GM21360 (cell line): ENCODE results near the gene RTP1.
"Not testable (repeated sequence)": the region's sequence is repeated elsewhere in the genome, so short reads cannot be mapped to it uniquely, and the experiment has no call there.

Experiments
- ATAC-seq: cut with Tn5 transposase; IDR thresholded peaks from one replicate; pipeline ENCODE4 v1.9.1; 2021; ENCODE audit warnings: mild to moderate bottlenecking, moderate library complexity; ENCODE audit not compliant: unreplicated experiment

Gene RTP1

GRCh38 chr3:187197335-187197649 lies at the start of gene RTP1:
TSS of gene RTP1 (plus strand) at chr3:187197486. CDS start at chr3:187197516, 30 bp downstream.
- no peak for ATAC-seq

GRCh38 chr3:187150186-187150585 lies 47.1 kb upstream of the RTP1 start:
- ATAC-seq = no peak

GRCh38 chr3:187150599-187150998 lies 46.7 kb upstream of the RTP1 start:
- ATAC-seq = no peak

DNA sequence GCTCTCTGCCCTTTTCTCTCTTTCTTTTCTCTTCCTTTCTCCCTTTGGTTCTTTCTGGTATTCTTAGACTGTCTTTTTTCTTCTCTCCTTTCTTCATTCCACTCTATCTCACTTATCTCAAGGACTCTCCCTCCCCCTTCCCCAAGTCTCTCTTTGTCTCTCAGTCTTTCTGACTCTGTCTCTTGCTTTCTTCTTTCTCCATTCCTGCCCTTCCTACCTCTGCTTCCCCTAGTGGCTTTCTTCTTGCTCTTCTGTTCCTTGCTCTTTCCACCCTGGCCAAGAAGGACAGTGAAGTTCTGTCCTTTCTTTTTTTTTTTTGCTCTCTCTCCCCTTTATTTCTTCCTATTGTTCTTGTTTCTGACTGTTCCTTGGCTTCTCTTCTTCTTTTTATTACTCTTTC lies 35.7 kb upstream of the RTP1 start:
- ATAC-seq = no peak

DNA sequence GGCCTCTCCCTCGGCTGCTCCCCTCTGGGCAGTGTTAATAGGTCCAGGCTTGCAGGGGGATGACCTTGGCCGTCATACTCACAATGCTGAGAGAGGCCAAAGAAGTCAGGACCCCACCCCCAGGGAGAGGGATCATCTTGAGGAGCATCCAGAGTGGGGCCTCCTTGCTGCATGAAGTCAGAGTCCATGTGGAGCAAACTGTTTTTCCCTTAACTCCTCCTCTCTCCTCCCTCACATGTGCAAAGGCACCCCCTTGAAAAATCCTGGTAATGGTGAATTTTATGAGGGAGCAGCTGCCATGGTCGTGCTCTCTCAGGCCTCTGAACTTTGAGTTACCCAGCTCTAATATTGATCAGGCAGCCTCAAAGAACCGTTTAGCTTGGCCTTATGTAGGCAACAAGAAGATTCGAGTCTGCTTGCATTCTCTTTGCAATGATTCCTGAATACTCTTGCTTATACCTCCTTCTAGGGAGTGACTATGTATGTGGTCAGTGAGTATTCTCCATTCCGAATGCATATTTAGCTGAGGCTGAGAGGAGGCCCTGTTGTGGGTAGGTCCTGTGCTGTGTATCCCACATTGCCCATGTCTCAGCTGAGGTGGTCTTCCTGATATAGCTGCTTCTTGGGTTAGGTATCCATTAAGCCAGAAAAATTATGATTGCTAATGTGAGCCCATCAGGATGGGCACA lies 34.9 kb upstream of the RTP1 start:
- no peak for ATAC-seq

GRCh38 chr3:187165144-187165543 lies 32.1 kb upstream of the RTP1 start:
- no peak for ATAC-seq

GRCh38 chr3:187166750-187167149 lies 30.5 kb upstream of the RTP1 start:
- ATAC-seq = no peak

DNA sequence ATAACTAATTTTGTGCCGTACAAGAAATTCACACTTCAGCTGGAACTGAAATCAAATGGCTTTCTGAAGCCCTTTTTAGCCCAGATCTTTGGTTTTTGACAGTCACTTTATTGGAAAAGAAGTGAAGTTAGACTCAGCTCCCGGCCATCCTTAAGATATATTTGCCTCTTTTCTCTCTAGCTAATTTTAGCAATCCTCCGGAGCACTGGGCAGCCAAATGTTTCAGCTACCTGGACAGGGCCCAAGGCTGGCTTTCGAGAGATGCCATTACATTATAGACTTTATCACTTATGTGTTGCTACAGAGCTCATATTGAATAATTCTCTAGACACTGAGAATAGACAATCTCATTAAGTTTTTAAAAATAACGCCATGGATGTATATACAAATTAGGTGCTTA lies 29.5 kb upstream of the RTP1 start:
- ATAC-seq = no peak

DNA sequence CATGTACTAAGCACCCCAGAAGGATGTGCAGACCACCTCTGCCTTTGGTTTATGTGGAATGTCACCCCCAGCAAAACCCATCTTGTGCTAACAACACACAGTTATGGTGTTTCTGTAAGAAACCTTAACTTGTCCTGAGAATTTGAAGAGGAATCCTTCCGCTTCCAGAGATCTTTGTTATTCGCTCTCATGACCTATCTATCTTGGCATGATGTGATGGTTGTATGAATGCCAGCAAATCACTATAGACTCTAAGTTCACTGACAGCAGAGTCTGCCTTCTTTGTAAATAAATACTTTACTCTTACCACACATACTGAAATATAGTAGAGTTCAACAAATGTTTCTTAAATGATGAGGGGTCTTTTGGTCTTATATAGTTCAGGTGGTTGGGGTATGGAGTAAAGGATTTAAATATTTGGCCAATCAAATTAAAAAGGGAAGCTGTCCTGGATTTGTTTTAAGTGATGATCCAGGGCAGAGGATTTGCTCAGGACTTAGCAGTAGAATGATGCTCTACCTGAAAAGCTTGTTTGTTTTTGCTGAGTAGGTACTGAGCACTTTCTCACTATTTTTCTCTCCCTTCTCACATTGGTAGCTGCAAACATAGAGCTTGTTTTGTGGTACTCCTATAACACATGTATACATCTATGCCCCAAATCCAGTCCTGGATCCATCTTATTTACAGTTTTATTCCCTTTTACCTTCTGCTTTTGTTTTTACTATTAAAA lies 27.9 kb upstream of the RTP1 start:
- no peak for ATAC-seq

- not testable (repeated sequence) for ATAC-seq
Measured at GRCh38 chr3:187170911-187171310, 26.4 kb upstream of the RTP1 start.

- ATAC-seq = no peak
Measured at GRCh38 chr3:187172929-187173328, 24.4 kb upstream of the RTP1 start.

- no peak for ATAC-seq
Measured at GRCh38 chr3:187181454-187182170, 15.7 kb upstream of the RTP1 start.

DNA sequence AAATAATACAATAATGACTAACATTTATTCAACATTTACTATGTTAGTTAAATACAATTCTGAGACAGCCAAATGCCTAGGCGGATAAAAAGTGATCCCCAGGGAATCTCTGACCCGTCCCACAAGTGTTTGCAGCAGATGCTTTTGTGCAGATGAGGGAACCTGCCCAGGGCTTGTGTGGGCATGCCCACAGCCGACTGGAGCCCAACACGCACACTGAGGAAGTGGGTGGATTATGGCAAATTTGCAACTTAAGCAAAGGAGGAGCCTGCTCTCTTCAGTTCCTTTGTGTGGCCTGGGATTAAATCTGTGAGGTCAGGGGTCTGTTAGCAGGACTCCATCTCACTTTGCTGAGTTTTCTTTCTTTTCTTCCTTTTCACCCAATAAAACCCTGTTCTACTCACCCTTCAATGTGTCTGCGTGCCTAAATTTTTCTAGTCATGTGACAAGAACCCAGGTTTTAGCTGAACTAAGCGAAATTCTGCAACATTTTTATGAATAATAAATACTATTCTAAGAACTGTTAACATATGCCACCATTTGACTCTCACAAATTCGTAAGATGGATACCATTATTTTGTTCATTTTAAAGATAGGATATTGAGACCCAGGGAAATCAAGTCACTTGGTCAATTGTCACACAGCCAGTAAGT lies 13.9 kb upstream of the RTP1 start:
- no peak for ATAC-seq

GRCh38 chr3:187183903-187184302 lies 13.4 kb upstream of the RTP1 start:
- ATAC-seq = no peak

GRCh38 chr3:187185759-187186158 lies 11.5 kb upstream of the RTP1 start:
- ATAC-seq = no peak

- ATAC-seq = no peak
Measured at GRCh38 chr3:187186375-187186774, 10.9 kb upstream of the RTP1 start.

GRCh38 chr3:187186801-187187421 lies 10.4 kb upstream of the RTP1 start:
- no peak for ATAC-seq

DNA sequence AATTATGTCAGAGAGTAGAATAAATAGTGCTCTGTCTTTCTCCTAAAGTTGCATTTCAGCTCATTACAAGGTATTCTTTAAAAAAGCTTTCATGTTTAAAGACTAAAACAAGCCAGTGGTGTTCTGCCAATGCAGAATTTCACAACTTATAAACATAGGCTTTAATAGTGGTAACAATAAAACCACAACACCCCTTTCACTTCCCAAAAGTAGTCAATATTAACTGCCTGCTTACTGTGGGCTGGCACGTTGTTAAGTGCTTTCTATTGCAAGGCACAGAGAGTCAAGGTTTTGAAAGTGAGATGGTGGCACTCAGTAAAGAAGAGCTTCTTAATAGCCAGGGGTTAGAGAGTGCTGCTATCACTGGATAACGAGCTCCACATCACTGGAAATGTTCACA lies 8.4 kb upstream of the RTP1 start:
- no peak for ATAC-seq

DNA sequence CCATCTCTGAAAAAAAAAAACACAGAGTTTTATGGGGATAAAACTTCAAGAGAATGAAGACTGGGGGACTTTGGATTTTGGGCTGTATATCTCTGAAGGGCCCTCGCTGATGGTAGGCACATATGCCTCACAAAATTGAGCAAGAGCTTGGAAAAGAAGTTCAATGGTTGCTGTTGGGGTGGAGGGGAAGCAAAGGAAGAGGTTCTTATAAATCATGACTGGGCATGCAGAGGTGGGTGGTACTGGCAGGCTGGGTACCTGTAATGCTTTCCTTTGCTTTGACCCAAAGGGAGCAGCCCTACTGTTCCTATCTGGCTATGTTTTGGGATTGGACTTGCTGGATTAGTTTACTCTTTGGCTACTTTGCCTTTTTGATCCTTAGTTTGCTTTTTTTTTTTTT lies 6.0 kb upstream of the RTP1 start:
- no peak for ATAC-seq

GRCh38 chr3:187193181-187193580 lies 4.1 kb upstream of the RTP1 start:
- ATAC-seq = no peak
